Measurements from ENCODE around the gene FAAH.

The FAAH gene

GRCh38 chr1:46405724-46406123 is 11.6 kb downstream of the FAAH start:
- no peak for DNase-seq (ENCODE audit: low read depth)
- in situ Hi-C loops (cut with HindIII; ENCODE audit: low sequenced_read_pairs), result no loop called here
- H3K4me3 ChIP-seq (ENCODE audit: low read depth, low read length), result no peak overlapping the region
- no peak for TF ChIP-seq CTCF (IDR thresholded peaks at IDR 0.05; ENCODE audit: low read depth, low read length, missing control alignments)

GRCh38 chr1:46406881-46407608 is 12.9 kb downstream of the FAAH start:
- peak overlapping the region; percentile 19 for H3K4me3 ChIP-seq (ENCODE audit: low read depth, low read length)
- DNase-seq (ENCODE audit: low read depth), result no peak
- in situ Hi-C loops (cut with HindIII; ENCODE audit: low sequenced_read_pairs), result no loop called here
- no peak for TF ChIP-seq CTCF (IDR thresholded peaks at IDR 0.05; ENCODE audit: low read depth, low read length, missing control alignments)

DNA sequence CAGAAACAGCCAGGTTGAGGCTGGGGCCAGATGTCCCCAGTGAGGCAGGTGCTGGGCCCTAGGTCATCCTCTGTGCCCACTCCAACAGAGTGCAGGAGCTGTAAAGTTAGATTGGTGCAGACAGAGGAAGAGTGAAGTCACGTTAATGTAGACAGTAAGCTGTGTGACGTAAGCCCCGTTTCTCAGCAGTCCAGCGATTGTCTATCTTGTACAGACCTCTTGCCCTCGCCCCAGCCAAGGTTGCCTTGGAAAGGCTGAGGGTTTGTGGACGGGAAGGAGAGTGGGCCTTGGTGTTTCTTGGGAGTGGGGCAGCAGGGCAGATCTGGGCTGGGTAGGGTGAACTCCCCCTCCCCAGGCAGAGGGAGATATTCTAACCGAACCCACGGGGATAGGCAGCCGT is 13.5 kb downstream of the FAAH start:
- in situ Hi-C loops (cut with HindIII; ENCODE audit: low sequenced_read_pairs), result no loop called here
- no peak for DNase-seq (ENCODE audit: low read depth)
- no peak overlapping the region for H3K4me3 ChIP-seq (ENCODE audit: low read depth, low read length)
- TF ChIP-seq CTCF (IDR thresholded peaks at IDR 0.05; ENCODE audit: low read depth, low read length, missing control alignments), result no peak

DNA sequence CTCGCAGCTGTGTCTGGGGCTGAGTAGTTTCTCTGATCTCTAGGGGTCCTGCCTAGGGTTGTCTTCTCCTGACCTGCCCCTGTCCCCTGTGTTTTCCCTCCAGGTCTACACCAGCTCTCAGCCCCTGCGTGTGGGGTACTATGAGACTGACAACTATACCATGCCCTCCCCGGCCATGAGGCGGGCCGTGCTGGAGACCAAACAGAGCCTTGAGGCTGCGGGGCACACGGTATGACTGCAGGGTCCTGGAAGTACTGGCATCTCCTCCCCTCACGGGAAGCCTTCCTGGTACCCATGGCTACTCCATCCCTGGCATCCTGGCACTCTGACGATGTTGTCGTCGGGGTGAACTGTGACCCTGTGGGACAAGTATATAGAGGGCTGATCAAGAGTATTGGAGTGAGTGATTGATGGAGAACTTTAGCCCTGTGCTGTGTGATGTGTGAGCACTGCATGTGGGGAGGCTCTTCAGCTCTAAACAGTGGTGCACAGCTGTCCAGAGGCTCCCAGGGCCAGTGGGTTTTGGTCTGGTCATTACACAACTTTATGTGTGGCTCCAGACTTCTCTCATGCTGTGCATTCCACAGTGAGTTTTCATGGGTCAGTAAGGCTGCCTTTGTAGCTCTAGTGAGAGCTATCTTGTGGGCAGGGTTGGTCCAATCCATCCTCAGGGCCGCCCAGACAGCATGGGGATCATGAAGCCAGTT is 14.4 kb downstream of the FAAH start:
- no peak for TF ChIP-seq CTCF (IDR thresholded peaks at IDR 0.05; ENCODE audit: low read depth, low read length, missing control alignments)
- no peak for DNase-seq (ENCODE audit: low read depth)
- in situ Hi-C loops (cut with HindIII; ENCODE audit: low sequenced_read_pairs), result no loop called here

DNA sequence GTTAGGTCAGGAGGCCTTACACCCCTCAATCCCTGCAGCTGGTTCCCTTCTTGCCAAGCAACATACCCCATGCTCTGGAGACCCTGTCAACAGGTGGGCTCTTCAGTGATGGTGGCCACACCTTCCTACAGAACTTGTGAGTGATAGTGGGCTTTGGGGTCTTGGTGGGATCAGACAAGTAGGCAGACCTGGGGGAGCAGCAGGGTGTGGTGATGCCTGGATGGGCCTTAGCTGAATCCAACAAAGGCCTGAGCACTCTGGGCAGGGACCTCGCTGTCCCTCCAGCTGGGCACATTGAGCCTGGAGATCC is 14.9 kb downstream of the FAAH start:
- TF ChIP-seq CTCF (IDR thresholded peaks at IDR 0.05; ENCODE audit: low read depth, low read length, missing control alignments), result no peak
- in situ Hi-C loops (cut with HindIII; ENCODE audit: low sequenced_read_pairs), result no loop called here
- DNase-seq (ENCODE audit: low read depth), result no peak
- H3K4me3 ChIP-seq (ENCODE audit: low read depth, low read length), result no peak overlapping the region

More for the DNA sequence above, 14.4 kb downstream of the FAAH start:
- H3K4me3 ChIP-seq (ENCODE audit: low read depth, low read length), result no peak overlapping the region

DNA sequence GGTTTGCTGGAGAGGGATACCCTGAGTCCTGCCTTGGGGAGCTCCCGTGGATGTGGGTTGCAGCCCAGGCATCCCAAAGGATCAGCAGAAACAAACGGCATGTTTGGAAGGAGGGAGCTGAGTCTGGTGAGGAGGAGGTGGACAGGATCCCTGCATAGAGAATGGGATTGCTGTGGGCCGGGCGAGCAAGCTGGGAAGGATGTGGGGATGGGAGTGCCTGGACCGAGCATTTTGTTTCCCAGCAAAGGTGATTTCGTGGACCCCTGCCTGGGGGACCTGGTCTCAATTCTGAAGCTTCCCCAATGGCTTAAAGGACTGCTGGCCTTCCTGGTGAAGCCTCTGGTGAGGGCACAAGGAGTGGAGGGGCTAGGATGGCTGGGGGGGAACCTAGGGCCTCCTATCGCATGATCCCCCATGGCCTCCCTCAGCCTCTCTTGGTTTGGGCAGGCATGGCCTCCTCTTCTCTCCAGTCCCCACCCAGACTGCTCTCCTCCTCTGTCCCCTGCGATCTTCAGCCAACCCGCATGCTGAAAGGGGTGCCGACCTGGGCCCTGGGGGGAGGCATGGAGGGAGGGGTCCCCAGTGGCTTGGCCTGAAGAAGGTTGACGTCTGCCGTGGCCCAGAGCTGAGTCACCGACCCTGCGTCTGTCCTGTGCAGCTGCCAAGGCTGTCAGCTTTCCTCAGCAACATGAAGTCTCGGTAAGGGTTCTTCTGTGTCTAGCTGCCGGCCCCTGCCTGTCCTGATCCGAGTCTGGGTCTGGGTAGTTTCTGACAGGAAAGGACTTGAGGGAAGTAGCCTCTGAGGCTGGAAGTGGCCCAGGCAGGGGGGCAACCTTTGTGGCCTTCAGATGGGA is 16.3 kb downstream of the FAAH start:
- in situ Hi-C loops (cut with HindIII; ENCODE audit: low sequenced_read_pairs), result no loop called here
- no peak for DNase-seq (ENCODE audit: low read depth)

More for the DNA sequence above, 16.3 kb downstream of the FAAH start:
- TF ChIP-seq CTCF (IDR thresholded peaks at IDR 0.05; ENCODE audit: low read depth, low read length, missing control alignments), result no peak
- H3K4me3 ChIP-seq (ENCODE audit: low read depth, low read length), result no peak overlapping the region
